DMS153 (cell line): ENCODE results near the gene SALL4.
"Not testable (repeated sequence)": the region's sequence is repeated elsewhere in the genome, so short reads cannot be mapped to it uniquely, and the experiment has no call there.

Source experiments
- DNase-seq: peaks from one replicate; lab custom pipeline; 2025; lab: John Stamatoyannopoulos, UW

The SALL4 gene

DNA sequence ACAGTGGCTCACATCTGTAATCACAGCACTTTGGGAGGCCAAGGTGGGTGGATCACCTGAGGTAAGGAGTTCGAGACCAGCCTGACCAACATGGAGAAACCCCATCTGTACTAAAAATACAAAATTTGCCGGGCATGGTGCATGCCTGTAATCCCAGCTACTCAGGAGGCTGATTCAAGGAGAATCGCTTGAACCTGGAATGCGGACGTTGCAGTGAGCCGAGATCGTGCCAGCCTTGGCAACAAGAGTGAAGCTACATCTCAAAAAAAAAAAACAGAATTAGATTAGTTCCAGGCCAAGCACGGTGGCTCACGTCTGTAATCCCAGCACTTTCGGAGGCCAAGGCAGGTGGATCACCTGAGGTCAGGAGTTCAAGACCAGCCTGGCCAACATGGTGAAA, 36.9 kb downstream of the SALL4 start:
- DNase-seq, result not testable (repeated sequence)

DNA sequence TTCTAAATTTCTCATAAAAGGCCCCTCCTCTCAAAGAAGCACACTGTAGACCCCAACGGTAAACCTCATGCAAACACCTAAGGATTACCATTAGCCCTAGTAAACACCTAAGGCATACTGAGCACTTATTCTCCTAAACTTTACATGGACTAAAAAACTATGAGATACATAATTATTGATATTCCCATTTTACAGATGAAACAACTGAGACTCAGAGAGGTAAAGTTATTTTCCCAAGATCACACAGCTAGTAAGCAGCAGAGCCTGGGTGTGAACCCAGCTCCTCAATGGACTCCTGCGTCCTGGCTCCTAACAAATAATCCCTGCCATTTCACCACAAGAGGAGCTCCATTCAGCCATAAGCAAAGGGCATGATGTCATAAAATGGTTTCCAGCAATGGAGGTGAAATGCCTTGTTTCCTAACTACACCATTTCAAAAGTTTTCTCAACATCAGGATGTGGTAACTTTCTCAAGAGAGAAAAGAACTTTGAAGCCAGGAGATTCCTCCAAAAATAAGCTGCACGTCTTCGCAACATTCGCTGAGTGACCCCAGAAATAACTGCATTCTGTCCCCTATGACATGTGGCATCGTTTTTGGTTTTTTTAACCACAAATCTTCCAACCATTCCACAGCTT, 38.2 kb downstream of the SALL4 start:
- DNase-seq, result no peak

DNA sequence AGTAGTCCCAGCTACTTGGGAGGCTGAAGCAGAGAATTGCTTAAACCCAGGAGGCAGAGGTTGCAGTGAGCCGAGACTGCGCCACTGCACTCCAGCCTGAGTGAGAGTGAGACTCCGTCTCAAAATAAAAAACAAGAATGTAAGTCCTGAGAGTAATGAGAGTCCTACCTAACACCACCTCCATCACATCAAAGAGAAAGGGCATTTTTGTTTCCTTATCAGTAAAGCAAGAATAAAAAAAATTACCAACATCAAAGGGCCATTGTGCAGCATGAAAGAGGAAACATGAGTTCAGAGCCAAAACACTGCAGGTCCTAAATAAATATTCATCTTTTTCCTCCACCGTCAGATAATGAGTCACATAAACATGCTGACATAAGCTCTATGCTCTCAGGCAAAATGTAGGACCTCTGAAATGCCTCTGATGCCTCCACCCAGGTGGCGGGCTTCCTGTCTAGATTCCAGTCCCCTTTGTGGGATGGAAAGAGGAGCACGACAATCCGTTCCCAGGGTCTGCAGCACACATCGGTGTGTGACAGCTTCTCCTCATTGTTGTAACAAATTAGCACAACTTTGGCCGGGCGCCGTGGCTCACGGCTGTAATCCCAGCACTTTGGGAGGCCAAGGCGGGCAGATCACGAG, 41.3 kb downstream of the SALL4 start:
- DNase-seq, result peak; percentile 49

DNA sequence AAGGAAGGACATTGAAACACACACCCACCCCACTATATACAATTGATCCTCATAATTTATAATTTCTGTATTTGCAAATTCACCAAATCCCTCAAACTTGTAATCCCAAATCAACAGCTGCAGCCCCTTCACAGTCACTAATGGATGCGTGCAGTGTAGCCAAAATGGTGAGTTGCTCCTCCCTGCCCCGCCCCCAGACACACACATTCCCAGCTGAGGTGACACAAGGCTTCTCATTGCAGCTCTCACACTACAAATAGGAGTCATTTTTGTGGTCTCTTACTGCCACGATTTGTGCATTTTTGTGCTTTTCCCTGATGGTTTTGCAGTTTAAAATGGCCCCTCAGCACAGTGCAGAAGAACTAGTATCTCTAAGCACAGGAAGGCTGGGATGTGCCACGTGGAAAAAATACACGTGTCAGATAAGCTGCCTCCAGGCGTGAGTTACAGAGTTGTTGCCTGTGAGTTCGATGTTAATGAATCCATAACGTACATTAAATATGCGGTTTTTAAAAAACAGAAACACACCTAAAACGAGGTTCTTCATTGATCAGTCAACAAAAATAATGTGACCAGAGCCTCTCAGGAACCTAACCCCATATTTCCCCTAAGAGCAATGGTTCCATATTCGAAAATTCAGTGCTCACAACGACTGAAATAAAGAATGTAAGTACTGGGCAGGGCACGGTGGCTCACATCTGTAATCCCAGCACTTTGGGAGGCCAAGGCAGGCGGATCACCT, 42.4 kb downstream of the SALL4 start:
- no peak for DNase-seq

DNA sequence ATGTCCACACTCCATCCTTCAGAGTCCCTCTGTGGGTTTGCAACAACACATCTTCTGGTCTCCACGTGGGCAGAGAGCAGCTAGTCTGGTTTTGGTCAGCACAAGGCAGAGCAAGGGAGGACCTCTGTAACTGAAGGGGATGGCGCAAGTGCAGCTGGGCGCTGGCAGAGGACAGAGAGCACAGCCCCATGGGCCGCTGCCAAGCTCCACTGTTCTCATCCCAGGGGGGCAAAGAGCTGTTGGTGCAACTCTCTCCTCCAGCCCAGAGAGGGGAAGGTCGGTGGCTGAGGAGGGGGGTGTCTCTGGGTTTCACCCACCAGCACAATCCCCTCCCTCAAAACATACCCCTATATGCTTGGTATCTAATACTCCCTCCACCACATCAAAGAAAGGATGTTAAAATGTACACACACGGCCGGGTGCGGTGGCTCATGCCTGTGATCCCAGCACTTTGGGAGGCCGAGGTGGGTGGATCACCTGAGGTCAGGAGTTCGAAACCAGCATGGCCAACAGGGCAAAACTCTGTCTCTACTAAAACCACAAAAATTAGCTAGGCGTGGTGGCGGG, 43.3 kb downstream of the SALL4 start:
- DNase-seq, result no peak

DNA sequence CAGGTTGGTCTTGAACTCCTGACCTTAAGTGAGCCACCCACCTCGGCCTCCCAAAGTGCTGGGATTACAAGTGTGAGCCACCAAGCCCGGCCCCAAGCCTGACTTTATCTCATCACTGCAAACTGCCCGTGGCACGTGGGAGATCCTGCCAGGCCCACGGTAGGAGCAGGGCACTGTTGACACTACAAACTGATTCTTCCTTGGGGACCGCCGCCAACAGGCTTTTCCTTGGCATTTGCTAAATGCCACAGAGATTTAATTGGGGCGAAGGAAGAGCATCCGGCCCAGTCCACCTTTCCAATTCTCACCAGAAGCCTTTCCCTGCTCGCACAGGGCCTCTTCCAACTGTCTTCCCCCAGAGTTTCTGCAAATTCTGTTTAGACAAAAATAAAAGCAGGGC, 45.1 kb downstream of the SALL4 start:
- no peak for DNase-seq

DNA sequence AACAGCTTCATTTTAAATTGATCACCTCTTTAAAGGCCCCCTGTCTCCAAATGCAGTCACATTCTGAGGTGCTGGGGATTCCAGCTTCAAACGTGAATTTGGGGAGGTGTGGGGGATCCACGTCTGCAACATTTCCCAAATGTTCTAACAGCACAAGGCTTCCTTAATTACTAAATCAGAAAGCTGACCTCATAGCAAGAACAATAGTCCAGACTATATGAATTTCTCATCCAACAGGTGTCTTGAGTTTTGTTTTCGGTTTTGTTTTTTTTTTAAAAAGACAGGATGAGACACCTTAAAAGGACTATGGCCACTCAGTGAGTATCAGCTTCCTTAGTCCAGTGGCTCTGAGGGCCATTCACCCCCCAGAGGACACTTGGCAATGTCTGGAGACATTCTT, 45.7 kb downstream of the SALL4 start:
- no peak for DNase-seq

DNA sequence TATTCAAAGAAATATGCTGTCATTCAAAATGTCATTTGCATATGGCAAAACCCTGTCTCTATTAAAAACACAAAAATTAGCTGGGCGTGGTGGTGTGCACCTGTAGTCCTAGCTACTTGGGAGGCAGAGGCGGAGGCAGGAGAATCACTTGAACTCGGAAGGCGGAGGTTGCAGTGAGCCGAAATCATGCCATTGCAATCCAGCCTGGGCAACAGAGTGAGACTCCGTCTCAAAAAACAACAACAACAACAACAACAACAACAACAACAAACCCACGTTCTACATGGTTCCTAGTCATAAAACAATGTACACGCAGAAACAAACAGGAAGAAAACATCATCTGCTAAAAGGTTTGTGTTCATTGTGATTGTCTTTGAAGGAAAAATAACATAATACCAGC, 49.1 kb downstream of the SALL4 start:
- DNase-seq, result not testable (repeated sequence)

DNA sequence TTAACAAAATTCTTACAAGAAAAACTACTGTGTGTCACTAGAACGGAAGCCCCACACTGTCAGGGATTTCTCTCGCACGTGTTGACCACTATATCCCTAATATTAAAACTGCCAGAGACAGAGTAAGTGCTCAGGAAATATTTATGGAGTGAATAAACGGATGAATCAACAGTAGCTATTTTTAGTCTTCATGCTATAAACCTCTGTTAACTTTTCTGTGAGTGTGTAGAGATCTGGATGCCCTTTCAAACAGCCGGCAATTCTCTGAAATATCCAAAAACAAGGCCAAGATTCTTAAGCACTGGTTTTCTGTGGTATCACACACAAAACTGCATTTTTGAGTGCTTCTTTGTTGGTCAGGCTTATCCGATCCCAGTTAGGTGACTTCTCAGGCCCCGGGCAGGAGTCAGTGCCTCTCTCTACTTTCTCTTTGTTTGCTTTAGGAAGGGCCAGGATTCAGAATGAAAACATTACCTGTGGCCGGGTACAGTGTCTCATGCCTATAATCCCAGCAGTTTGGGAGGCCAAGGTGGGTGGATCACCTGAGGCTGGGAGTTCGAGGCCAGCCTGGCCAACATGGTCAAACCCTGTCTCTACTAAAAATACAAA, 49.9 kb downstream of the SALL4 start:
- no peak for DNase-seq

DNA sequence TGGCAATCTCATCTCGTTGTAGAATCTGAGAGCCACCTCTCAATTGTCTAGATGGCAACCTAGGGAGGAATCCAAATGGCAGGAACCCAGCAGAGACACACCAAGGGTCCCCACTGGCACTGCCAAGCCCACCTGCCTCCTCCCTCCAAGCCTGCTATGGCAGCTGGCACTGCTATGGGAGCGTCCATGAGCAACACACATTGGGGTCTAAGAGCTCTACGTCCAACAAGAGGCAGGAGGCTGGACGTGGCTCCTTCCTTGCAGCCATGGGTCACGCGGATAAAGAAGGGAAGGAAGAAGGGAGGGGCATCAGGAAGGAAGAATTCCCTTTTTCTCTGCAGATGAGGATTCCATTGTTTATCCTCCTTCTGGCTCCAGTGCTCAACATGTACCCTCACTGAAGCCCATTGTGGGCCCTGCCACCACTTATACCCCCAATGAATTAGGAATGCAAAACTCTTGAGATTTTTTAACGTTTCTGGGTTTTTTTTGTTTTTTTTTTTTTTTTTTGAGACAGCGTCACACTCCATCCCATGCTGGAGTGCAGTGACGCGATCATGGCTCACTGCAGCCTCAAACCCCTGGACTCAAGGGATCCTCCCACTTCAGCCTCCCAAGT, 51.4 kb downstream of the SALL4 start:
- DNase-seq, result no peak

DNA sequence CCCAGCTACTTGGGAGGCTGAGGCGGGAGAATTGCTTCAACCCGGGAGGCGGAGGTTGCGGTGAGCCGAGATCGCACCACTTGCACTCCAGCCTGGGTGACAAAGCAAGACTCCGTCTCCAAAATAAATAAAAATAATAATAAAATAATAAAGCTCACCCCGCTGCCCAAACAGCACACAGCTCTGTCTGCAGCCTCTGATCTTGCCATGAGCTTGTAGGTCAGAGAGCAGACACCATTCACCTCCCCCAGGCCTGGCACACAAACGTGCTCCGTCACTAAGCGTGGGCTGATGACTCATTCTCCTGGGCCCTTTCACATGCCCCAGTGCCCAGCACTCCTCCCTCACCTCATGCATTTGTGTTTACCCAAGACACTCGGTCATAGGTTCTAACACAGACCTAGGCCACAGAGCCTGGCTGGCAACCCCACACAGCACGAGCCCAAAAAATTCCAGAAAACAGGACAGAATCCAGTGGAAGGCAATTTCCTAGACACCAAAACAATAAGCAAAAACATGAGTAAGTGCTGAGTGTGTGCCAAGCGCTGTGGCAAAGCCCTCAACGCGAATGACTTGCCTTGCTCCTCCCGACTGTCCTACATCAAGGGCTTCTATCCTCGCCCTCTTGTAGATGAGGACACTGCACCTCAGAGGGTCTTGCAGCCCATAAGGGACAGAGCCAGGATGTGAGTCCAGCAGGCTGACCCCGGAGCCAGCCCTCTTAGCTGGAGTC, 52.1 kb downstream of the SALL4 start:
- DNase-seq, result peak; percentile 80

DNA sequence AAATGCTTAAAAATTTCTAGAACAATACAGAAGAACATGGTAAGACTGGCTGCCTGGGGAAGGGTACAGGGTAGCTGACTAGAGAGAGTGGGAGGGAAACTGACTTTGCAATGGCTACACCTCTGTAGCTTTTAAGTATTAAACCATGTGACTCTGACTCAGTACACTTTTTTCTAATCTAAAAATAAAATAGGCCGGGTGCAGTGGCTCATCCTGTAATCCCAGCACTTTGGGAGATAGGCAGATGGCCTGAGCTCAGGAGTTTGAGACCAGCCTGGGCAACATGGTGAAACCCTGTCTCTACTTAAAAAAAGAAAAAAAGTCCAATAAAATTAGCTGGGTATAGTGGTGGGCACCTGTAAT, 52.7 kb downstream of the SALL4 start:
- no peak for DNase-seq

DNA sequence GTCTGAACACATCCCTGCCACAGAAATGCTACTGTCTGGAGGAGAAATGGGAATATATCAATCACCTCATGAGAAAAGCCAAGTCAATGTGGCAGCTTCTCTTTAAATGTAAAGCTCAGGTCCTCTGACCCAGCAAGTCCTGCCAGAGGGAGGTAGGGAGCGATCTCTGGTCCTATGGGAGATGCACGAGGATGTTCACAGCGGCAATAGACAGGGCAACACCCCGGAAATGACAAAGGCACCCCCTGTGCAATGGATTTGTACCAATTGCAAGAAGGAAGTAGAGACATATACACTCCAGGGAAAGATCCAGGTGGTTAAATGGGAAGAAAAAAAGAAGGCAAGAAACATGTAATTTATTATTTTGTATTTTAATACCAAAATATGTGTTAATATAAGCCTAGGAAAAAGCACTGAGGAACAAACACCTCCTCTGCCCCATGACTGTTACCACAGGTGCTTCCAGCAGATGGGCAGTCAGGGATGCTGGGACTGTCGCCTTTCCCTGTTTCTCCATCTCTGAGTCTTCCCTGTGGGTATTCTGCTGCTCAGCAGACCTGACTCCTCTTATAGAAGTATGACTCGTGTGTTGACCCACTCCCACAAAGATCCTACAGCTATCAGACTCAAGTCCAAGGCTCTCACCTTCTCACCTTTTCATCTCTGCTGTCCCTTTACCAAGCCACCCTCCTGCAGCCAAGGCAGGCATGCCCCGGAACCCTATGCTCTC, 55.0 kb downstream of the SALL4 start:
- peak; percentile 49 for DNase-seq

DNA sequence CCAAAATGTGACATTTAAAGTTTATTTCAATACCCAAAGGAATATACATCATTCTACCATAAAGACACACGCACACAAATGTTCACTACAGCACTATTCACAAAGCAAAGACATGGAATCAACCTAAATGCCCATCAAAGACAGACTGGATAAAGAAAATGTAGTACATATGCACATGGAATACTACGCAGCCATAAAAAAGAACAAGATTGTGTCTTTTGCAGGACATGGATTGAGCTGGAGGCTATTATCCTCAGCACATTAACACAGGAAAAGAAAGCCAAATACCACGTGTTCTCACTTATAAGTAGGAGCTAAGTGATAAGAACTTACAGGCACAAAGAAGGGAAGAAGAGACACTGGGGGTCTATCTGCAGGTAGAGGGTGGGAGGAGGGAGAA, 56.5 kb downstream of the SALL4 start:
- DNase-seq, result no peak

DNA sequence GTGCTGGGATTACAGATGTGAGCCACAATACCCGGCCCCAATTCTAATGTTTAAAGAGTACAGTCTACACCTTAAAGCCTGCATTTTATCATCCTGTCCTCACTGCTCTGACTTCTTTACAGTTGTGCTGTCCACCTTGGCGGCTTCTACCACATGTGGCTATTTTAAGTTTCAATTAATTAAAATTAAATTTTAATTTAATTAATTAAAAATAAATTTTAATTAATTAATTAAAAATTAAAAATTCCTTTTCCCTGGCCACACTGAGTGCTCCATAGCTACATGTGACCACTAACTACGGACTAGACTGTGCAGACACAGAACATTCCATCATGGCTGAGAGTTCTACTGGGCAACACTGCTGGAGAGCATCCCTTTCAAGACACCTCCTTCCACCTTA, 61.5 kb downstream of the SALL4 start:
- DNase-seq, result no peak

DNA sequence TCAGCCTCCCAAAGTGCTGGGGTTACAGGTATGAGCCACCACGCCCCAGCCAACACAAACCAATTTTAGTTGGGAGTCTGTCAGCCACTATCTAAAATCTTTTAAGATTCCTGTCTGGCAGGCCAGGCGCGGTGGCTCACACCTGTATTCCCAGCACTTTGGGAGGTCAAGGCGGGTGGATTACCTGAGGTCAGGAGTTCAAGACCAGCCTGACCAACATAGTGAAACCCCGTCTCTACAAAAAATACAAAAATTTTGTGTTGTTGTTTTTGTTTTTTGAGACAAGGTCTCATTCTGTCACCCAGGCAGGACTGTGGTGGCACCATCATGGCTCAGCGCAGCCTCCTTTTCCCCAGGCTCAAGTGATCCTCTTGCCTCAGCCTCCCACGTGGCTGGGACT, 62.0 kb downstream of the SALL4 start:
- DNase-seq, result not testable (repeated sequence)

DNA sequence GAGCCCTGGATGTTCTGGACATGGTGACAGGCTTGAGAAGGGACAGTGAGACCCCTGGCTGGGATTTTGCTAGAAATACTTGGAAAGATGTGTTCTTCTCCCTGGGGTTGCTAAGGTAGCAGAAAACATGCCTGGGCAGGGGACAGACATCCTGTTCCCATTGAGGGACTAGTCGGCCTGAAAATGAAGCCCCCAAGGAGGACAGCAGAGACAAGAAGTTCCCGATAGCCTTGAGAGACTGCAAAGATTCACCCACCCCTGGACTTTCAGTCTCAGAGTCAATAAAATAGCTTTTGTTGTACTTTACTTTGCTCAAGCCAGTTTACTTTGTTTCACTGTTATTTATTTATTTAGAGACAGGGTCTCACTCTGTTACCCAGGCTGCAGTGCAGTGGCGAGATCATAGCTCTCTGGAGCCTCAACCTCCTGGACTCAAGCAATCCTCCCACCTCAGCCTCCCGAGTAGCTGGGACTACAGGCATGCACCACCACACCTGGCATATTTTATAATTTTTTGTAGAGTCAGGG, 62.5 kb downstream of the SALL4 start:
- no peak for DNase-seq

DNA sequence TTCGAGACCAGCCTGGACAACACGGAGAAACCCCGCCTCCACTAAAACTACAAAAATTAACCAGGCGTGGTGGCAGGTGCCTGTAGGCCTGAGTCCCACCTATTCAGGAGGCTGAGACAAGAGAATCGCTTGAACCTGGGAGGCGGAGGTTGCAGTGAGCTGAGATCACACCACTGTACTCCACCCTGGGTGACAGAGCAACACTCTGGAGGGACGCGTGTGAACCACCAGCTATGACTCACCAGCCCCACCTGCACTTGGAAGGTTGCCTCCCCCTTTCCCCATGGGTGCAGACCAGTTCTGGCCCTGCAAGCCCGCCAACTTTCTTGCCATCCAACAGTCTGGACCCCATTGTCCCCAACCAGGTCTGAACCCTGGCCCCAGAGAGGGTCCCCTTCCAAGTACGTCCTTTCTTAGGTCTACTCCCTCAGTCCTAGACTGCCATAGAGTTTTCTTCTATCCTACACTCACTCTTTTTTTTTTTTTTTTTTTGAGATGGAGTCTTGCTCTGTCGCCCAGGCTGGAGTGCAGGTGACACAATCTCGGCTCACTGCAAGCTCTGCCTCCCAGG, 63.4 kb downstream of the SALL4 start:
- no peak for DNase-seq

DNA sequence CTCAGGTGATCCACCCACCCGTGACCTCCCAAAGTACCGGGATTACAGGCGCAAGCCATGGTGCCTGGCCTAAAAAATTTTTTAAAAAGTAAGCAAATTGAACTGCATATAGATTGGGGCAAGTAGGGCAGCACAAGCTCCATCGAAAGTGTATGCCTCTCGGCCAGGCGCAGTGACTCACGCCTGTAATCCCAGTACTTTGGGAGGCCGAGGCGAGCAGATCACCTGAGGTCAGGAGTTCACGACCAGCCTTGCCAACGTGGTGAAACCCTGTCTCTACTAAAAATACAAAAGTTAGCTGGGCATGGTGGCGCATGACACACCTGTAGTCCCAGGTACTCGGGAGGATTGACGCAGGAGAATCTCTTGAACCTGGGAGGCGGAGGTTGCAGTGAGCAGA, 64.1 kb downstream of the SALL4 start:
- not testable (repeated sequence) for DNase-seq

DNA sequence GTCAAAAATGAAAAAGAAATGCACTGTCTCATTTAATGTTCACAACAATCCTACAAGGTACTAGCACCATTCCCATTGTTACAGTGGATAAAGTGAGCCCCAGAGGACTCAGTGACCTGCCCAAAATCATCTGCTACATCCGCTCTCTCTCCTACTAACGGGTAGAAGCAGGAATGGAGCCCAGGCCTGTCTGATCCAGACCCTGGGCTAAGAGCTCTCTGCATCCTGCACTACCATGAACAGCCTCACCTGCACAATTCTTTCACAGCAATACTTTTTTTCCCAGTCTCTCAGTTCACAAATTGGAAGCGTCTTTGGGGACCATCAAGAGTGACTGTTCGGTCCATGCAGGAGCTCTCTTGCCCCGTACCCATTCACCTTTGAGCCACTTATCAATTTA, 65.4 kb downstream of the SALL4 start:
- no peak for DNase-seq
